Lung (tissue), 12 donors: ENCODE measurements around the gene SH3BP4. TPM values are rescaled to one million over a fixed set of nuclear protein-coding genes. Genes with fewer than 3 reads are reported as not detected.

Source experiments
- ATAC-seq: fragments of 200-7000 bp; cut with Tn5 transposase; one replicate; pipeline ENCODE4 v1.9.1; 2020; ENCODE audit warnings: moderate number of reproducible peaks; ENCODE audit not compliant: insufficient read depth, low FRiP score
- DNase-seq, 3 donors: peaks; one replicate each; pipeline ENCODE4 v3.0.0-alpha.2; 2013 to 2017
- H3K27ac ChIP-seq, 2 donors: one replicate each; pipeline ENCODE4 v1.5.1; 2013; ENCODE audit warnings: mild to moderate bottlenecking in 2 of 2, moderate library complexity in 2 of 2, control low read depth in 1 of 2, inconsistent platforms in 1 of 2, low read depth in 1 of 2, low read length in 1 of 2
- H3K27me3 ChIP-seq, 3 donors: one replicate each; pipeline ENCODE4 v1.5.1; 2013; ENCODE audit warnings: low read length in 2 of 3; ENCODE audit not compliant: control insufficient read depth in 3 of 3, insufficient read depth in 3 of 3
- H3K36me3 ChIP-seq, 4 donors: one replicate each; pipeline ENCODE4 v1.5.1; 2013; ENCODE audit warnings: low read length in 4 of 4, mild to moderate bottlenecking in 1 of 4, moderate library complexity in 1 of 4; ENCODE audit not compliant: control insufficient read depth in 4 of 4, insufficient read depth in 4 of 4
- H3K4me1 ChIP-seq, 5 donors: one replicate each; pipeline ENCODE4 v1.5.1; 2013; ENCODE audit warnings: low read length in 5 of 5, mild to moderate bottlenecking in 2 of 5, moderate library complexity in 1 of 5; ENCODE audit not compliant: control insufficient read depth in 5 of 5, insufficient read depth in 5 of 5
- H3K4me3 ChIP-seq: one replicate; pipeline ENCODE4 v1.5.1; 2013; ENCODE audit warnings: mild to moderate bottlenecking, control low read depth, moderate library complexity
- H3K9ac ChIP-seq, 2 donors: one replicate each; pipeline ENCODE4 v1.5.1; 2013; ENCODE audit warnings: low read length in 2 of 2, control low read depth in 1 of 2; ENCODE audit not compliant: insufficient read depth in 1 of 2
- H3K9me3 ChIP-seq, 4 donors: one replicate each; pipeline ENCODE4 v1.5.1; 2013; ENCODE audit warnings: low read length in 3 of 4, mild to moderate bottlenecking in 1 of 4, moderate library complexity in 1 of 4; ENCODE audit not compliant: control insufficient read depth in 4 of 4, insufficient read depth in 3 of 4
- CTCF ChIP-seq: IDR thresholded peaks from 2 replicates; pipeline ENCODE4 v1.5.1; 2012; ENCODE audit warnings: mild to moderate bottlenecking; ENCODE audit errors: control extremely low read depth, extremely low read depth
- WGBS, 2 donors: extraction: QIAGEN DNeasy Blood & Tissue Kit; methylation state at CpG; one replicate each; pipeline ENCODE4 v1.1.7; 2013; 5-methylcytosine and 5-hydroxymethylcytosine counted together
- polyA plus RNA-seq, 2 donors: library from polyadenylated mRNA; stranded (reverse); fragments of 200-250 nt; gene quantifications; one replicate each; pipeline ENCODE4 v1.2.1, GENCODE V29; 2013
- total RNA-seq, 2 donors: library from RNA; depleted of rRNA in 1 of 2; stranded (reverse); fragments of >200 nt in 1 of 2; gene quantifications; one replicate each; pipeline ENCODE4 v1.2.1, GENCODE V29; 2014 to 2021
- donor health status: control.
- donor health status: control.
- donor health status: Bipolar disorder and iron deficiency.
- donor health status: healthy.
- donor health status: DM: yes; HTN: yes; CAD: no.

The SH3BP4 gene
- total and polyA plus RNA-seq, 4 donors, result 12.0 to 36.5 (median 18.2) TPM

- WGBS, 2 donors, result 71 to 84% methylated on average over 9 of the region's 9 CpGs
- Histone ChIP-seq H3K4me3 (no peak overlapping the region), H3K27ac (no peak overlapping the region), H3K4me1 (peaks cover 0 to 2% (median 0%) of the 10 kb centered on the region in 5 donors), H3K9ac (no peak overlapping the region), H3K36me3 (no peaks in the 10 kb centered on the region), H3K27me3 (no peaks in the 10 kb centered on the region), H3K9me3 (no peaks in the 10 kb centered on the region)
- no peak for ATAC-seq
- no peak for TF ChIP-seq CTCF
- DNase-seq, result peak in 1 of 3 donors; percentile 11
Measured at GRCh38 chr2:235098736-235099494, 147.1 kb downstream of the SH3BP4 start.

- WGBS, 2 donors, result 66 to 73% methylated on average over 9 of the region's 9 CpGs
- DNase-seq, result no peak
- no peak overlapping the region for H3K4me3 ChIP-seq
- TF ChIP-seq CTCF, result no peak
- peaks cover 0 to 6% (median 0%) of the 10 kb centered on the region in 5 donors for H3K4me1 ChIP-seq
- no peak overlapping the region for H3K9ac ChIP-seq
- no peak for ATAC-seq
- no peak overlapping the region for H3K27ac ChIP-seq
- H3K36me3 ChIP-seq, result no peaks in the 10 kb centered on the region
- H3K9me3 ChIP-seq, result no peaks in the 10 kb centered on the region
- H3K27me3 ChIP-seq, result no peaks in the 10 kb centered on the region
Measured at GRCh38 chr2:235102896-235103295, 151.1 kb downstream of the SH3BP4 start.
